ENCODE data around the gene NT5DC3. TPM values are rescaled to one million over a fixed set of nuclear protein-coding genes. Genes with fewer than 3 reads are reported as not detected.

Gene NT5DC3
- total RNA-seq, 1 experiment from 2014 or later, result 9.5 TPM

GRCh38 chr12:103820881-103821489, 20.0 kb downstream of the NT5DC3 start:
- H3K36me3 Mint-ChIP-seq (ENCODE audit: insufficient read depth, unreplicated experiment), result no peaks in the 10 kb centered on the region
- Histone ChIP-seq H3K4me1 (no peaks in the 10 kb centered on the region), H3K4me3 (ENCODE audit: low read depth, low read length) (no peak overlapping the region), H3K36me3 (ENCODE audit: control insufficient read depth, insufficient read depth, low read length) (no peaks in the 10 kb centered on the region), H3K27me3 (replicated peaks; ENCODE audit: control insufficient read depth, insufficient read depth, low read length) (no peaks in the 10 kb centered on the region), H3K9me3 (no peaks in the 10 kb centered on the region; the same call in 1 of the 2 replicates)
- H3K4me1 Mint-ChIP-seq (ENCODE audit: low read depth, unreplicated experiment), result no peaks in the 10 kb centered on the region
- H3K4me3 Mint-ChIP-seq (ENCODE audit: unreplicated experiment), result no peak overlapping the region
- H3K27me3 Mint-ChIP-seq (ENCODE audit: insufficient read depth, unreplicated experiment), result no peaks in the 10 kb centered on the region
- no peak for TF ChIP-seq CTCF (IDR thresholded peaks at IDR 0.05; ENCODE audit: insufficient read depth in 1 of 2, low read depth in 1 of 2, low read length in 1 of 2, severe bottlenecking in 1 of 2, unreplicated experiment in 1 of 2)
- intact Hi-C loops (cut with micrococcal nuclease; ENCODE audit: unreplicated experiment), result no loop called here
- no TSS peak for BruUV-seq (replicated peaks)
- no peak for DNase-seq
- no peak overlapping the region for H3K27ac Mint-ChIP-seq (ENCODE audit: unreplicated experiment)
- POLR2A ChIA-PET, result no interaction called here
- peaks cover 10% of the 10 kb centered on the region for H3K9me3 Mint-ChIP-seq (ENCODE audit: unreplicated experiment)
- CTCF ChIA-PET, result no interaction called here

- ChIA-PET POLR2A (no interaction called here), CTCF (no interaction called here)
- Histone ChIP-seq H3K36me3 (ENCODE audit: control insufficient read depth, insufficient read depth, low read length) (no peaks in the 10 kb centered on the region), H3K4me3 (ENCODE audit: low read depth, low read length) (no peak overlapping the region), H3K27me3 (replicated peaks; ENCODE audit: control insufficient read depth, insufficient read depth, low read length) (no peaks in the 10 kb centered on the region), H3K4me1 (no peaks in the 10 kb centered on the region), H3K9me3 (no peaks in the 10 kb centered on the region; the same call in 1 of the 2 replicates)
- Mint-ChIP-seq H3K27ac (ENCODE audit: unreplicated experiment) (no peak overlapping the region), H3K4me1 (ENCODE audit: low read depth, unreplicated experiment) (no peaks in the 10 kb centered on the region), H3K27me3 (ENCODE audit: insufficient read depth, unreplicated experiment) (no peaks in the 10 kb centered on the region), H3K4me3 (ENCODE audit: unreplicated experiment) (no peak overlapping the region), H3K36me3 (ENCODE audit: insufficient read depth, unreplicated experiment) (no peaks in the 10 kb centered on the region), H3K9me3 (ENCODE audit: unreplicated experiment) (peaks cover 10% of the 10 kb centered on the region)
- intact Hi-C loops (cut with micrococcal nuclease; ENCODE audit: unreplicated experiment), result no loop called here
- no peak for DNase-seq
- no peak for TF ChIP-seq CTCF (IDR thresholded peaks at IDR 0.05; ENCODE audit: insufficient read depth in 1 of 2, low read depth in 1 of 2, low read length in 1 of 2, severe bottlenecking in 1 of 2, unreplicated experiment in 1 of 2)
- no TSS peak for BruUV-seq (replicated peaks)
Observed at GRCh38 chr12:103820361-103820760, 20.7 kb downstream of the NT5DC3 start.

- POLR2A ChIA-PET, result no interaction called here
- intact Hi-C loops (cut with micrococcal nuclease; ENCODE audit: unreplicated experiment), result no loop called here
- Histone ChIP-seq H3K27me3 (replicated peaks; ENCODE audit: control insufficient read depth, insufficient read depth, low read length) (no peaks in the 10 kb centered on the region), H3K9me3 (no peaks in the 10 kb centered on the region; the same call in 1 of the 2 replicates), H3K4me1 (no peaks in the 10 kb centered on the region), H3K36me3 (ENCODE audit: control insufficient read depth, insufficient read depth, low read length) (no peaks in the 10 kb centered on the region), H3K4me3 (ENCODE audit: low read depth, low read length) (no peak overlapping the region)
- Mint-ChIP-seq H3K27me3 (ENCODE audit: insufficient read depth, unreplicated experiment) (no peaks in the 10 kb centered on the region), H3K36me3 (ENCODE audit: insufficient read depth, unreplicated experiment) (no peaks in the 10 kb centered on the region), H3K9me3 (ENCODE audit: unreplicated experiment) (peaks cover 10% of the 10 kb centered on the region), H3K27ac (ENCODE audit: unreplicated experiment) (no peak overlapping the region), H3K4me1 (ENCODE audit: low read depth, unreplicated experiment) (no peaks in the 10 kb centered on the region), H3K4me3 (ENCODE audit: unreplicated experiment) (no peak overlapping the region)
- no peak for TF ChIP-seq CTCF (IDR thresholded peaks at IDR 0.05; ENCODE audit: insufficient read depth in 1 of 2, low read depth in 1 of 2, low read length in 1 of 2, severe bottlenecking in 1 of 2, unreplicated experiment in 1 of 2)
- CTCF ChIA-PET, result no interaction called here
- no TSS peak for BruUV-seq (replicated peaks)
- DNase-seq, result no peak
Observed at GRCh38 chr12:103819892-103820291, 21.1 kb downstream of the NT5DC3 start.
